T-helper 1 cell (primary cell): ENCODE data around the gene CAVIN2.

Experiments
- DNase-seq, 5 donors: peaks; one replicate each; pipeline ENCODE4 v3.0.0-alpha.2; 2012 to 2020

The CAVIN2 gene

GRCh38 chr2:191838526-191838925 lies 8.4 kb downstream of the CAVIN2 start:
- DNase-seq = no peak

DNA sequence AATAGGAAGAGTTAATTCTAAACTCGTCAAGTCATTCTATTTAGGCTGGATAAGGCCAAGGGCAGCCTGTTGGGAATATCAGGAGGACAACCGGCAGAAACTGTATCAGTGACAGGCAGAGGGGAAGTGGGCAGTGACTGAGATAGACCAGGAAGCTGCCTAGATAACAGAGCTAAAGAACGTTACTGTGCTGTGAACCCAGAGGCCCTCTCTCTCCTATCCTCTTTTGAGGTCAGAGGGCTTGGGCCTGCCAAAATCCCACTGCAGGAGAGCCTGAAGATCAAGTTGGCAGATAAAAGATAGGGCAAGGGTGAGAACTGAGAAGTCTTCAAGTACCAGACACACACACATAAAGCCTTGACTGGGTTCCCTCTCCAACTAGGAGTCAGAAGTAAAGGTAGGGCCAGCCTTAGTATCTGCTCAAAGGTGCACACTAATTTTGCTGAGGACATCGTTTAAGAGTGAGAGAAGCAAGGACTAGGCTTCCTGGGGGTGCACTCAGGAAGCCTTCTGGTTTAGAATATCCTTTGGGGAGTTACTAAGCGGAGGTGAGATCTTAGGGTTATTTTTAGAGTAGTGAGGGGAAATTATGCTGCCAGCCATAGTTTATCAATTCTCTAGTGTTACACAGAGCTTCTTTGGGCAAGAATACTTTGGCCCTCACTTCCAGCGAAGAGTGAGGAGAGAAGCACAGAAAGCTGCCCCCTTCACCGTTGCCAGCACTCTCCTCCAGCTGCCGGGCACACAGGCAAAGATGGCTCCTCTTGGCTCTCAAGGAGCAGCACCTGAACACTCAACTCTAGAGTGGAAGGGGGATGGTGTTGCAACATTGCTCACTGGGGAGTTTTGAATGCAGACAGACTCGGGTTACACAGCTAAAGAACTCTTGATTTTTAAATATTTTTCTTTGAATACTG lies 9.8 kb downstream of the CAVIN2 start:
- no peak for DNase-seq

- DNase-seq = no peak
Observed at GRCh38 chr2:191836471-191836852, 10.4 kb downstream of the CAVIN2 start.

DNA sequence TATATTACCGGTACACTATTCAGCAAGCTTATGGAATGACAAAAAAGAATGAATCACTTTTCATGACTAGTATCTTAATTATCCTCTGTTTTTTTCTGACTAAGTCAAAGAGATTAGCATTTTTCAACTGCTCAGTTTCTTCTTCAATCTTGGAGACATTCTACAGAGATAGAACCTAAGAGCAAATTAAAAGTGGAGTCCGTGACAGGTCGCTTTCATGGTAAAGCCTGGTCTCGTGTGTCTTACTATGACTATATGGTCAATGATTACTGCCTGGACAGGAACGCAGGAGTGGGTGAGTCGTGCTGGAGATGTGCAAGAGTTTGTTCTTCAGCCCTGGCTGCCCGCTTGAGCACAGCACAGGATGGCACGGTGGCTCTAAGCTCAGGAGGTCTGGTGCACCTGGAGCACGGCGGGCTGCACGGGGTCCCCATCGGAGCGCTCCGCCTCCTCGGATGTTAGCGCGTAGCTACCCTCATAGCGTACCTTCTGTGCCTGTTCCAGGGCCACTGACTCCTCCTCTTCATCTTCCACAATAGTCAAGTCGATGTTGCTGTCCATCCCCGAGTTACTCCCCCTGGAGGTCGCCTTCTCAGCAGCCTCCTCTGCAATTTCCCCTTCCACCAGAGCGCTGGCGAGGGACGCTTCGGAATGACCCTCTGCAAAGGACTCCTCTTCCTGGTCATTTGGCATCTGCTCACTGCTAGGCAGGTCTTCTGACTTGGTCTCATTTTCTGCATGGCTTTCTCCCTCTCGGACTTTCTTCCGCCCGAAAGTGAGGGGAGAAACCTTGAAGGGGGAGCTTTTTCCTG lies 11.1 kb downstream of the CAVIN2 start:
- DNase-seq = no peak

DNA sequence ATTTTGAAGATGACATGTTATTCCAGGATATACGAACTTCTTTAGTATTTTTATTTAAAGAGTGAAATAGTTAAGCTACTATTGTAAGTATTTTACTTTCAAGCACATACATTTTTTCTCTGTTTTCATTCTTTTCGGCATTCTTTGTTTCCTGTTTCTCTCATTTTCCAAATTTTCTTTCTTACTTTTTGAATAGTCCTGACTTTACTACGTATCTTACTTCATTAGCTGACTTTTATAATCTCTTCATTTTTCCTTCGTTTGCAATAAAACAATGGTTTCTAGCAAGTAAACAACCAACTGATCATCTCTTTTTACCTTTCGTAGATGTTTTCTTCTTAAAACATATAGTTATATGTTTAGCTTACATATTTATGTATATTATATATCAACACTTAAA lies 11.8 kb downstream of the CAVIN2 start:
- no peak for DNase-seq

- no peak for DNase-seq
Observed at GRCh38 chr2:191833356-191833755, 13.5 kb downstream of the CAVIN2 start.

GRCh38 chr2:191832668-191833067 lies 14.2 kb downstream of the CAVIN2 start:
- DNase-seq = no peak

DNA sequence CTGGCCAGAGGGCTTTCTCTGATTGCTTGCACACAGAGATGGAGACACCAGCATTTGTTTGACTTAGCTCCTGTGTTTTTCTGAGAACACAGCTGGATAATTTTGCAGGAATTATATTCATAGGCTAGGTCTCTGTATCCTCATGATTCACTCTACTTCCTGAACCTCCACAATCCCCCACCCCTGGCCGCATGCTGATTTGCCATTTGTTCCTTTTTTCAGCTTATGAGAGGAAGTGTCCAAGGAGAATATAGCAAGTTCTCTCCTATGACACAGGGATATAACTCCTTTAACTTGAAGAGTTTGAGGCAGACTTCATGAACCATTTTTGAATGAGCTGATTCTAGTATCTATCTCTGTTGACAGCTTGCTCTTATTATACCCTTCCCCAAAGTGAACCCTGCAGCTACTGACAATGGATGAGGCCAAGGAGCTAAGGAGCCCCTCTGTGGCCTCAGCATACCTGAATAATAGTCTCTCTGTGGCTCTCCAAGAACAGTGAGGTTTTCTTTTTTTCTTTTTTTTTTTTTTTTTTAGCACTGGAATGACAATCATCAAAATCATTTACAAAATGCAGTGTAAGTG lies 15.4 kb downstream of the CAVIN2 start:
- no peak for DNase-seq

GRCh38 chr2:191824398-191824797 lies 22.5 kb downstream of the CAVIN2 start:
- no peak for DNase-seq

DNA sequence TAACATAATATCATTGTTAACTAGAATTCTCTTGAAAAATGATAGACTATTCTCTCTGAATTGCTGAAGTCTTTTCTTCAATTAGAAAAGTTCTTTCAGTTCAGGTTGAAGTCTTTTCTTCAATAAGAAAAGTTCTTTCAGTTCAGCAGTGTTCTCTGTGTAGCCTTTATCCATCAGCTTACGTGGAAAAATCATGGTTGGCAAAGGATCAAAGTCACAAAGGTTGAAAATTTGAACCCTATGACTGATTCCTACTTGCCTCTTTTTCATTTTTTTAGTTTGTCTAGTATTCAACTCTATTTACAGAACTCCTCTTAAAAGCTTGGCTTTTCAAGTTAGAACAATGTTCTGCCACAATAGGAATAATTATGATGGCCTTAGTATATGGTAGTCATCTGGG lies 25.8 kb downstream of the CAVIN2 start:
- DNase-seq = no peak

DNA sequence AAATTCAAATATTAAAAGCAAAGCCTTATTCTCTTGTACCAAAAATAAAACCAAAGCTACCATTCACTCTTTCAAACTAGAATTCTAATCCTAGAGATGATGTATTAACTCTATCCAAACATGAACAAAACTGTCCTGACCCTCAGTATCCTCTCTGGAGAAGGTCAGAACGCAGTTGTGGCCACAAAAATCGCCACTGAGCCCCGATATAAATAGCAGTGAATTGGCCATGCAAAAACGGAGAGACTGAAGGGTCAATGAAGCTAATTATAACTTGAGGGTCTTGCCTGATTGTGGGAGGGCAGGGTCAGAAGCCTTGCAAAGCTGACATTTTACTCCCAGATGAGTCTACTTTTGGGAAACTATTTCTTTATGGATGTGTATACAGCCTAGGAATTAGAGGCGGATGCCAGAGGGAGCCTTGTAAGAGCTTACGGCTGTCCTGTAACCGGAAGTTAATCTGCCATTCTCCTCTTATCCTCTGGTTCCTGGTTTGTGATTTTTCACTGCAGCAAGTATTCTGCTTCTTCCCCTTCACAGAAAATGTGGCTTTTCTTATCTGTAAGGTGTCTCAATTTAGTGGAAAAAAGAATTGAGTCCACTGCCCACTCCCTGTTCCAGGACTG lies 28.1 kb downstream of the CAVIN2 start:
- DNase-seq = no peak

- no peak for DNase-seq
Observed at GRCh38 chr2:191818133-191818532, 28.8 kb downstream of the CAVIN2 start.

GRCh38 chr2:191815010-191815409 lies 31.9 kb downstream of the CAVIN2 start:
- DNase-seq = no peak

DNA sequence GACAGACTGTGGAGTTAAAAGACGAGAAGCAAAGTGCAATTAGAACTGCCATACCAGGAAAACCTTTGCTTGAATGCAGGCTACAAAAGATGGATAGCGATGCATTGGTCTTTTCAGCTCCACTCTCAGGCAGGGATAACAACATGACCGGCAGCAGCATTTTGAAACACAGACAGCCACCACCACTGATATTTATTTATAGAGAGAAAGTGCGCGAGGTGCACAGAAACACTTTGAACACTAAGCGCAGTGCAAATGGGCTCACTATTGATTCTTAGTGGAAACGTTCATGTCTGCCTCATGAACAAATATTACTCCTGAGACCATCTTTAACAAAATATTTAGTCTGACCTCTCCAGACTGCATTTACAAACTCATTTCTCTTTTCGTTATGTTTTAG lies 32.9 kb downstream of the CAVIN2 start:
- no peak for DNase-seq

GRCh38 chr2:191811807-191812602 lies 34.9 kb downstream of the CAVIN2 start:
- peak in 2 of 5 donors; percentile 3 to 4 for DNase-seq

DNA sequence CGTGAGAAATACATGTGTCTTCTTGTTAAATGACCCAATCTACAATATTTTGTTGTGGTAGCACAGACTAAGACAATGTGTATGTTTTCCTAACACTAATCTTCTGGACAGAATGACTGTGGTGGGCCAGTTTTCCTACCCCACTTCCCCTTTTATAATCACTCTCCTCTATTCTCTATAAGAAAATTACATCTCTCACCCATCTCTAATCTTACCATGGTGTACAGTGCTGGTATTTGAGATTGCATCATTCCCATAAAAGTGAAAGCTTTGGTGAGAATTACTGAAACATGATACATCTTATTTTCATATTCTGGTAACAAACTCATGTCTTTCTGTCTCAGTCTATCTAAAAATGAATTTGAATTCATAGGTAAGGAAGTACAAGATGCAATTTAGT lies 40.5 kb downstream of the CAVIN2 start:
- DNase-seq = no peak

DNA sequence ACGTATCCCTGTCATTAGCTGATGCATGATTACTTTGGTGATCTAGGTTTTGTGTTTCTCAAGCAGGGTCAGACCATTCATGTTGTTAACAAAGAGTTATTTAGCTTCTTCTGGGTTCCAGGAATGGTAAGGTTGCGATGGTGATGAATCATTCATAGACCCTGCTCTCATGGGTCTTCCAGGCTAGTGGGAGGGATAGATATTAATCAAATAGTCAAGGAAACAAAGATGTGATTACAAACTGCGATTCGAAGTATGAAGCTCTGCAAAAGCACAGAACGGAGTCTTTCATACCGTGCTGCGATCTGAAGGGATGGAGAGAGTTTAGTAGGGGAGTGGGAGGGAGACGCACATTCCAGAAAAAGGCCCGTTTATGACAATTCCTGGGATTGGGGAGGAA lies 42.1 kb downstream of the CAVIN2 start:
- DNase-seq = no peak

GRCh38 chr2:191803007-191803406 lies 43.9 kb downstream of the CAVIN2 start:
- no peak for DNase-seq

DNA sequence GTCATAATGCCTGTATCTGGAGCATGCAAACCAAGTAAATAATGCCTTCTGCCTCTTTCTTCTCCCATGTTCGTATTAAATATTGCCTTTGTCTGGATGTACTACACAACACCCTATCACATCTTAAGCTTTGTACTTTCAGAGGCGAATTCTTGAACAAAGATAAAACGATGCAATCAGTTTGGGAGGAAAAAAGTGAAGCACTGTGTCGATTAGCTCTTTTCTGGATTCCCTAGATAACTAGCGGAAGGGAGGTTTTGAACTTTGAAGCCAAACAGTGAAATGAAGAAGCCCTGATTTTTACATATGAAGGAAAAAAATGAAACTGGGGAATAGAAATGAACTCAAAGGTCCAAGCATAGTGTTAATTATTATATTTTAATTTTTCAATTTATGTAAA lies 44.7 kb downstream of the CAVIN2 start:
- DNase-seq = no peak

- DNase-seq = no peak
Observed at GRCh38 chr2:191800874-191801273, 46.0 kb downstream of the CAVIN2 start.

- DNase-seq = no peak
Observed at GRCh38 chr2:191799526-191799925, 47.4 kb downstream of the CAVIN2 start.
